ENCODE data around the gene MUC5B. TPM values are rescaled to one million over a fixed set of nuclear protein-coding genes. Genes with fewer than 3 reads are reported as not detected.

Gene MUC5B
- total and polyA plus RNA-seq, 2 of the 13 experiments (the other 11 are each of a cell fraction or from before 2014, with no cell fraction given) = 0.01 TPM; not detected in 1

- TF ChIP-seq DZIP1 (CRISPR knock-in tag; IDR thresholded peaks at IDR 0.05) (no peak), NR0B2 (CRISPR knock-in tag; IDR thresholded peaks at IDR 0.05) (no peak), GLI4 (CRISPR knock-in tag; IDR thresholded peaks at IDR 0.05; ENCODE audit: borderline replicate concordance) (no peak), ZFP91 (CRISPR knock-in tag; IDR thresholded peaks at IDR 0.05; ENCODE audit: borderline replicate concordance) (no peak), REST (IDR thresholded peaks at IDR 0.05; ENCODE audit: borderline replicate concordance in 1 of 2, low read depth in 1 of 2, low read length in 2 of 2) (no peak; a peak in 1 of 4 replicates), ISL2 (CRISPR knock-in tag; IDR thresholded peaks at IDR 0.05) (peak; percentile 80), ZMYM4 (CRISPR knock-in tag; IDR thresholded peaks at IDR 0.05) (peak; percentile 50; the same call in 1 of the 2 replicates), HES4 (CRISPR knock-in tag; IDR thresholded peaks at IDR 0.05; ENCODE audit: borderline replicate concordance) (no peak), ASH2L (IDR thresholded peaks at IDR 0.05; ENCODE audit: insufficient read length, low read depth, low read length) (no peak), KAT8 (CRISPR knock-in tag; IDR thresholded peaks at IDR 0.05) (peak; percentile 79), ELF1 (CRISPR knock-in tag; IDR thresholded peaks at IDR 0.05) (peak; percentile 39), ZBTB10 (CRISPR knock-in tag; IDR thresholded peaks at IDR 0.05; ENCODE audit: borderline replicate concordance) (no peak), RFXAP (CRISPR knock-in tag; IDR thresholded peaks at IDR 0.05; ENCODE audit: borderline replicate concordance) (no peak), ZNF546 (CRISPR knock-in tag; conservative IDR thresholded peaks at IDR 0.05) (no peak), RARA (CRISPR knock-in tag; IDR thresholded peaks at IDR 0.05) (peak; percentile 71; the same call in 1 of the 2 replicates), ZNF556 (CRISPR knock-in tag; IDR thresholded peaks at IDR 0.05; ENCODE audit: borderline replicate concordance) (peak; percentile 77; the same call in 1 of the 2 replicates)
Measured at GRCh38 chr11:1298695-1299492, 76.0 kb downstream of the MUC5B start (continued).

Measured in HepG2 (cell line).